ENCODE data around the gene MTR.

DNA sequence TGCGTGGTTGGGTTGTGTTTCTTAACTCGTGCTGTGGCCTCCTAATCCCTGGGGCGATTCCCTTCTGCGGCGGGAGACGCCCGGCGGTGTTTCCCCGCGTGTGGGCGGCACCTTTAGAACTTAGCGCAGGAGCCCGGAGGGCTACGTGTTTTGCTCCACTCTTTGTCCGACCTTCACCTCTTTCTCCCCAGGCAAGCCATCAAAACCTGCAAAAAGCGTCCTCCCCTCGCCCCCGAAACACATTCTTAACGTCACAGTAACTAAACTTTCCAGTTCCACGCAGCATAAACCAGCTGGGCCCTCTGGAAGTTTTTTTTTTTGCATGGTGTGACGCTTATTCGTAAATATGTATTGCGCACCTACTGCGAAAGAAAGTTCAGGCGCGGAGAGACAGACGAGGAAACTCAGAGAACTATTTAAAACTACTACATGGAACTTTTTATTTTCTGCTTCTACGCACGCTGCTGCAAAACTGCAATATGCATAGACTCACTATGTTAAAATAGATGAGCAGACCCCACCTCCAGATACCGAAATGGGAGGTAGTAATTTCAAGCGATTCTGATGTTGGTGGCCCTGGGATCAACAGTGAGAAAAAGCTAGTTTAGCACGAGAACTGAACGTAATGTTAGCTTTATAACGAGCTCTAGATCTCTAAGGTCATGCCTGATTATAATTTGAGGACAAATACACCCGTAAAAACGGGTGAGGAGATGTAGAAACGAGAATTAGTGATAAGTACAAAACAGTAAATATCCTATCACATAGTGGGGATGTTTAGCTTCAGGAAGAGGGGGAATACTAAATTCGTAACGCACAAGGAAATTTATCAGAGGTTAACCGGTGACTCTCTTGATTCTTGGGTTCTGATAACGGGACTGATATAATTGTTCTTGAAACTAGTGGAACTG is 920 bp downstream of the MTR start:
- TF ChIP-seq, protein P1, sequence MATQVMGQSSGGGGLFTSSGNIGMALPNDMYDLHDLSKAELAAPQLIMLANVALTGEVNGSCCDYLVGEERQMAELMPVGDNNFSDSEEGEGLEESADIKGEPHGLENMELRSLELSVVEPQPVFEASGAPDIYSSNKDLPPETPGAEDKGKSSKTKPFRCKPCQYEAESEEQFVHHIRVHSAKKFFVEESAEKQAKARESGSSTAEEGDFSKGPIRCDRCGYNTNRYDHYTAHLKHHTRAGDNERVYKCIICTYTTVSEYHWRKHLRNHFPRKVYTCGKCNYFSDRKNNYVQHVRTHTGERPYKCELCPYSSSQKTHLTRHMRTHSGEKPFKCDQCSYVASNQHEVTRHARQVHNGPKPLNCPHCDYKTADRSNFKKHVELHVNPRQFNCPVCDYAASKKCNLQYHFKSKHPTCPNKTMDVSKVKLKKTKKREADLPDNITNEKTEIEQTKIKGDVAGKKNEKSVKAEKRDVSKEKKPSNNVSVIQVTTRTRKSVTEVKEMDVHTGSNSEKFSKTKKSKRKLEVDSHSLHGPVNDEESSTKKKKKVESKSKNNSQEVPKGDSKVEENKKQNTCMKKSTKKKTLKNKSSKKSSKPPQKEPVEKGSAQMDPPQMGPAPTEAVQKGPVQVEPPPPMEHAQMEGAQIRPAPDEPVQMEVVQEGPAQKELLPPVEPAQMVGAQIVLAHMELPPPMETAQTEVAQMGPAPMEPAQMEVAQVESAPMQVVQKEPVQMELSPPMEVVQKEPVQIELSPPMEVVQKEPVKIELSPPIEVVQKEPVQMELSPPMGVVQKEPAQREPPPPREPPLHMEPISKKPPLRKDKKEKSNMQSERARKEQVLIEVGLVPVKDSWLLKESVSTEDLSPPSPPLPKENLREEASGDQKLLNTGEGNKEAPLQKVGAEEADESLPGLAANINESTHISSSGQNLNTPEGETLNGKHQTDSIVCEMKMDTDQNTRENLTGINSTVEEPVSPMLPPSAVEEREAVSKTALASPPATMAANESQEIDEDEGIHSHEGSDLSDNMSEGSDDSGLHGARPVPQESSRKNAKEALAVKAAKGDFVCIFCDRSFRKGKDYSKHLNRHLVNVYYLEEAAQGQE (IDR thresholded peaks at IDR 0.05; ENCODE audit: insufficient read depth in 1 of 2, low read depth in 2 of 2, low read length in 2 of 2): no peak
- TF ChIP-seq POLR2AphosphoS5 (IDR thresholded peaks at IDR 0.05; ENCODE audit: low read depth, low read length): no peak
- no peak for TF ChIP-seq TAF1 (IDR thresholded peaks at IDR 0.05; ENCODE audit: borderline replicate concordance, insufficient read depth, low read length)

Data from PFSK-1 (cell line).